H9 (cell line): ENCODE data around the gene NEBL. TPM values are rescaled to one million over a fixed set of nuclear protein-coding genes. Genes with fewer than 3 reads are reported as not detected.

ENCODE experiments used
- DNase-seq: peaks from one replicate; pipeline ENCODE4 v3.0.0-alpha.2; 2017
- H2AFZ ChIP-seq: one replicate; pipeline ENCODE4 v1.6.1; 2013; ENCODE audit warnings: mild to moderate bottlenecking, low read length, control low read depth, moderate library complexity
- H2AK5ac ChIP-seq: 2 replicates; pipeline ENCODE4 v1.6.1; 2013; ENCODE audit warnings: low read length, control low read depth, mixed read lengths; ENCODE audit not compliant: insufficient read length
- H2BK120ac ChIP-seq: one replicate; pipeline ENCODE4 v1.6.1; 2013; ENCODE audit warnings: low read depth, mild to moderate bottlenecking, low read length, control low read depth, inconsistent platforms; ENCODE audit not compliant: poor library complexity, severe bottlenecking
- H2BK12ac ChIP-seq: 2 replicates; pipeline ENCODE4 v1.6.1; 2013; ENCODE audit warnings: low read length, control low read depth, mixed read lengths, low read depth; ENCODE audit not compliant: insufficient read length
- H2BK15ac ChIP-seq: 2 replicates; pipeline ENCODE4 v1.6.1; 2013; ENCODE audit warnings: low read depth, low read length, control low read depth
- H2BK20ac ChIP-seq: one replicate; pipeline ENCODE4 v1.6.1; 2013; ENCODE audit warnings: low read depth, mild to moderate bottlenecking, low read length, control low read depth, inconsistent platforms; ENCODE audit not compliant: poor library complexity, severe bottlenecking
- H2BK5ac ChIP-seq: 2 replicates; pipeline ENCODE4 v1.6.1; 2013; ENCODE audit warnings: low read length, control low read depth, mixed read lengths; ENCODE audit not compliant: insufficient read length
- H3K14ac ChIP-seq: 2 replicates; pipeline ENCODE4 v1.6.1; 2013; ENCODE audit warnings: low read length, control low read depth; ENCODE audit not compliant: insufficient read depth
- H3K18ac ChIP-seq: 2 replicates; pipeline ENCODE4 v1.6.1; 2013; ENCODE audit warnings: low read depth, mild to moderate bottlenecking, mixed read lengths, low read length, control low read depth; ENCODE audit not compliant: insufficient read length
- H3K23ac ChIP-seq: 2 replicates; pipeline ENCODE4 v1.6.1; 2013; ENCODE audit warnings: low read length, control low read depth, mixed read lengths, low read depth; ENCODE audit not compliant: insufficient read length
- H3K23me2 ChIP-seq: 2 replicates; pipeline ENCODE4 v1.6.1; 2013; ENCODE audit warnings: low read depth, mild to moderate bottlenecking, mixed read lengths, low read length, control low read depth; ENCODE audit not compliant: insufficient read length, poor library complexity, severe bottlenecking
- H3K27ac ChIP-seq: 2 replicates; pipeline ENCODE4 v1.5.1; 2013; ENCODE audit warnings: low read length, control low read depth, mixed read lengths, low read depth; ENCODE audit not compliant: insufficient read length
- H3K27me3 ChIP-seq: 2 replicates; pipeline ENCODE4 v1.6.1; 2013; ENCODE audit warnings: low read length, control low read depth, inconsistent platforms; ENCODE audit not compliant: insufficient read depth
- H3K4ac ChIP-seq: 2 replicates; pipeline ENCODE4 v1.6.1; 2013; ENCODE audit warnings: low read depth, mild to moderate bottlenecking, control low read depth, inconsistent platforms, low read length, moderate library complexity
- H3K4me1 ChIP-seq: 2 replicates; pipeline ENCODE4 v1.6.1; 2013; ENCODE audit warnings: low read length, control low read depth, inconsistent platforms; ENCODE audit not compliant: insufficient read depth
- H3K4me2 ChIP-seq: 2 replicates; pipeline ENCODE4 v1.6.1; 2013; ENCODE audit warnings: low read length, control low read depth, mixed read lengths; ENCODE audit not compliant: insufficient read length, insufficient read depth
- H3K56ac ChIP-seq: 2 replicates; pipeline ENCODE4 v1.6.1; 2013; ENCODE audit warnings: low read depth, mild to moderate bottlenecking, mixed read lengths, low read length, control low read depth; ENCODE audit not compliant: insufficient read length
- H3K79me1 ChIP-seq: 2 replicates; pipeline ENCODE4 v1.6.1; 2013; ENCODE audit warnings: low read depth, mild to moderate bottlenecking, moderate library complexity, low read length, control low read depth, inconsistent platforms; ENCODE audit not compliant: insufficient read depth, poor library complexity, severe bottlenecking
- H3K79me2 ChIP-seq: 2 replicates; pipeline ENCODE4 v1.6.1; 2013; ENCODE audit warnings: low read length, control low read depth, inconsistent platforms; ENCODE audit not compliant: insufficient read depth
- H3K9ac ChIP-seq: 2 replicates; pipeline ENCODE4 v1.6.1; 2013; ENCODE audit warnings: low read length, control low read depth, mixed read lengths; ENCODE audit not compliant: insufficient read length; ENCODE audit errors: extremely low read depth
- H3K9me3 ChIP-seq: one replicate; pipeline ENCODE4 v1.6.1; 2013; ENCODE audit warnings: low read depth, low read length, inconsistent platforms; ENCODE audit not compliant: control insufficient read depth
- H3T11ph ChIP-seq: one replicate; pipeline ENCODE4 v1.6.1; 2013; ENCODE audit warnings: mild to moderate bottlenecking, low read length, control low read depth, inconsistent platforms
- H4K20me1 ChIP-seq: one replicate; pipeline ENCODE4 v1.6.1; 2013; ENCODE audit not compliant: control insufficient read depth, insufficient read length, insufficient read depth
- H4K5ac ChIP-seq: 2 replicates; pipeline ENCODE4 v1.6.1; 2013; ENCODE audit warnings: low read depth, mild to moderate bottlenecking, mixed read lengths, low read length, control low read depth; ENCODE audit not compliant: insufficient read length
- H4K8ac ChIP-seq: replicated peaks from 2 replicates; pipeline ENCODE4 v1.6.1; 2013; ENCODE audit warnings: low read length, control low read depth, mixed read lengths, low read depth; ENCODE audit not compliant: insufficient read length
- H4K91ac ChIP-seq: 2 replicates; pipeline ENCODE4 v1.6.1; 2013; ENCODE audit warnings: low read depth, mild to moderate bottlenecking, moderate library complexity, mixed read lengths, low read length, control low read depth; ENCODE audit not compliant: insufficient read length
- H3K27ac Mint-ChIP-seq, 3 experiments: 2 replicates in 2 of 3; 3 replicates in 1 of 3; pipeline ENCODE4 v1.8.0; 2020 to 2021; ENCODE audit warnings: mixed read lengths in 3 of 3, mild to moderate bottlenecking in 1 of 3, moderate library complexity in 1 of 3
- H3K27me3 Mint-ChIP-seq: 2 replicates; pipeline ENCODE4 v1.8.0; 2021; ENCODE audit warnings: low read depth, mild to moderate bottlenecking, moderate library complexity, mixed read lengths
- H3K36me3 Mint-ChIP-seq, 3 experiments: 2 replicates in 2 of 3; 3 replicates in 1 of 3; pipeline ENCODE4 v1.8.0; 2020 to 2021; ENCODE audit warnings: low read depth in 3 of 3, mixed read lengths in 3 of 3; ENCODE audit not compliant: insufficient read depth in 1 of 3
- H3K4me1 Mint-ChIP-seq, 2 experiments: 2 replicates each; pipeline ENCODE4 v1.8.0; 2020; ENCODE audit warnings: mixed read lengths in 2 of 2
- H3K4me3 Mint-ChIP-seq, 2 experiments: 2 replicates in 1 of 2; 3 replicates in 1 of 2; pipeline ENCODE4 v1.8.0; 2020 to 2021; ENCODE audit warnings: mild to moderate bottlenecking in 2 of 2, mixed read lengths in 2 of 2, moderate library complexity in 1 of 2
- H3K9me3 Mint-ChIP-seq, 2 experiments: 2 replicates in 1 of 2; 3 replicates in 1 of 2; pipeline ENCODE4 v1.8.0; 2020; ENCODE audit warnings: mild to moderate bottlenecking in 2 of 2, mixed read lengths in 2 of 2, moderate library complexity in 1 of 2
- CTCF ChIP-seq: fragments of 200-600 bp; sonication (generic); conservative IDR thresholded peaks from 3 replicates; pipeline ENCODE4 v1.8.0; 2021; ENCODE audit warnings: antibody characterized with exemption, mild to moderate bottlenecking
- WGBS: extraction: QIAGEN DNeasy Blood & Tissue Kit; methylation state at CpG from one replicate; pipeline ENCODE4 v1.1.7; 2013; ENCODE audit warnings: missing lambda C conversion rate, low lambda C conversion rate, mixed read lengths; ENCODE audit not compliant: insufficient read length; ENCODE audit errors: extremely low coverage; 5-methylcytosine and 5-hydroxymethylcytosine counted together
- total RNA-seq: library from RNA; stranded (reverse); gene quantifications from 2 replicates; pipeline ENCODE4 v1.2.1, GENCODE V29; 2021

Gene NEBL
- total RNA-seq, 1 experiment from 2014 or later = 20.9 TPM

GRCh38 chr10:20834825-20835224, 62.3 kb downstream of the NEBL start:
- no CpG with 5 or more reads among the region's 2 CpGs for WGBS
- H2AFZ ChIP-seq = no peak overlapping the region

More at GRCh38 chr10:20834825-20835224, 62.3 kb downstream of the NEBL start:
- Histone ChIP-seq H4K8ac (no peak overlapping the region), H4K5ac (no peak overlapping the region), H3K27me3 (no peaks in the 10 kb centered on the region), H3K56ac (no peak overlapping the region), H3K79me2 (no peaks in the 10 kb centered on the region), H2BK120ac (no peak overlapping the region), H4K91ac (no peak overlapping the region), H3K4me1 (no peaks in the 10 kb centered on the region), H3K14ac (no peak overlapping the region), H2BK5ac (no peak overlapping the region), H3K9ac (no peak overlapping the region), H3K23ac (no peak overlapping the region), H3K23me2 (no peaks in the 10 kb centered on the region), H2AK5ac (no peak overlapping the region), H2BK15ac (no peak overlapping the region), H3K79me1 (no peaks in the 10 kb centered on the region), H3K27ac (no peak overlapping the region), H3K4ac (no peak overlapping the region), H3K9me3 (no peaks in the 10 kb centered on the region), H2BK12ac (no peak overlapping the region), H3K4me2 (no peak overlapping the region), H3K18ac (no peak overlapping the region), H4K20me1 (no peaks in the 10 kb centered on the region), H2BK20ac (no peak overlapping the region), H3T11ph (no peak overlapping the region)
- no peak for TF ChIP-seq CTCF
- H3K27ac Mint-ChIP-seq = no peak overlapping the region
- peaks cover 10 to 13% of the 10 kb centered on the region in 2 experiments; a peak in 4 of 5 replicates for H3K9me3 Mint-ChIP-seq
- peaks cover 2 to 32% (median 32%) of the 10 kb centered on the region in 3 experiments; a peak in 5 of 7 replicates for H3K36me3 Mint-ChIP-seq
- H3K4me1 Mint-ChIP-seq = no peaks in the 10 kb centered on the region
- H3K27me3 Mint-ChIP-seq = no peaks in the 10 kb centered on the region
- no peak for DNase-seq
- H3K4me3 Mint-ChIP-seq = no peak overlapping the region
